ENCODE data around the gene CAP2.

CAP2 gene

GRCh38 chr6:17506531-17506930 lies 113.1 kb downstream of the CAP2 start:
- TF ChIP-seq CTCF (IDR thresholded peaks at IDR 0.05; ENCODE audit: low read depth, low read length, missing control alignments): no peak
- DNase-seq (ENCODE audit: extremely low read depth, low read depth): no peak
- H3K4me3 ChIP-seq (replicated peaks; ENCODE audit: low read depth, low read length): no peak overlapping the region

DNA sequence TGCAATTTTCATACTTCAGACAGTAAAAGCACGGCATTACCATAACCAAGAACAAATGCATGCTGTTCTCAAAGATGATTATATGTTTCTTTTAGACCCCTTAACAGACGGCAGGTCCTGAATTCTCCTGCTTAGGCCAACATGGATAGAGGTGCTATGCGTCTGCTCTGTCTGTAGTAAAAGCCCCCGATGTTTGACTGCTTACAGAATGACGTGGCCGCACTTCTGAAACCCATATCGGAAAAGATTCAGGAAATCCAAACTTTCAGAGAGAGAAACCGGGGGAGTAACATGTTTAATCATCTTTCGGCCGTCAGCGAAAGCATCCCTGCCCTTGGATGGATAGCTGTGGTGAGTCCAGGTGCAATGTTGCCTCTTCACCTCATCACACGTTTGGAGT lies 113.6 kb downstream of the CAP2 start:
- no peak for TF ChIP-seq CTCF (IDR thresholded peaks at IDR 0.05; ENCODE audit: low read depth, low read length, missing control alignments)
- no peak for DNase-seq (ENCODE audit: extremely low read depth, low read depth)
- H3K4me3 ChIP-seq (replicated peaks; ENCODE audit: low read depth, low read length): no peak overlapping the region

DNA sequence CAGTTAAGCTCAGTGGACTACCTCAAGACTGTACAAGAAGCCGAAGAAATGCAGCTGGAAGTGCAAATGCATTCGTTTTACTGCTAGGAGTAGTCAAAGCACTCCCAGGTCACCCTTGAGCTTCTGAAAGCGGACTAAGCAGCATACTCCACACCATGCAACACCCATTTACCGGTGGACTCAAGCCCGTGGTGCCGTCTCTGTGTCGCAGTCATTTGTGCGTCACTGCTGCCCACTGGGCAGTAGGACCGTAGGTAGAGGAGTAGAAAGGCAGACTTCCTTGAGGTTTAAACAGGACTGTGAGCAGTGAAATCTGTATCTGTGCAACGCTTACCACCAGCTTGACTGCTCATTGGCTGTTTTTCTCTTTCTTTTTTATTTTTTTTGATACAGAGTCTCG lies 117.7 kb downstream of the CAP2 start:
- DNase-seq (ENCODE audit: extremely low read depth, low read depth): no peak
- TF ChIP-seq CTCF (IDR thresholded peaks at IDR 0.05; ENCODE audit: low read depth, low read length, missing control alignments): no peak
- no peak overlapping the region for H3K4me3 ChIP-seq (replicated peaks; ENCODE audit: low read depth, low read length)

GRCh38 chr6:17511580-17511979 lies 118.2 kb downstream of the CAP2 start:
- DNase-seq (ENCODE audit: extremely low read depth, low read depth): no peak
- no peak for TF ChIP-seq CTCF (IDR thresholded peaks at IDR 0.05; ENCODE audit: low read depth, low read length, missing control alignments)

GRCh38 chr6:17519120-17519519 lies 125.7 kb downstream of the CAP2 start:
- no peak overlapping the region for H3K4me3 ChIP-seq (replicated peaks; ENCODE audit: low read depth, low read length)
- TF ChIP-seq CTCF (IDR thresholded peaks at IDR 0.05; ENCODE audit: low read depth, low read length, missing control alignments): no peak
- DNase-seq (ENCODE audit: extremely low read depth, low read depth): no peak

More at GRCh38 chr6:17511580-17511979, 118.2 kb downstream of the CAP2 start:
- no peak overlapping the region for H3K4me3 ChIP-seq (replicated peaks; ENCODE audit: low read depth, low read length)

- TF ChIP-seq CTCF (IDR thresholded peaks at IDR 0.05; ENCODE audit: low read depth, low read length, missing control alignments): no peak
- DNase-seq (ENCODE audit: extremely low read depth, low read depth): no peak
Observed at GRCh38 chr6:17525637-17526036, 132.2 kb downstream of the CAP2 start.

DNA sequence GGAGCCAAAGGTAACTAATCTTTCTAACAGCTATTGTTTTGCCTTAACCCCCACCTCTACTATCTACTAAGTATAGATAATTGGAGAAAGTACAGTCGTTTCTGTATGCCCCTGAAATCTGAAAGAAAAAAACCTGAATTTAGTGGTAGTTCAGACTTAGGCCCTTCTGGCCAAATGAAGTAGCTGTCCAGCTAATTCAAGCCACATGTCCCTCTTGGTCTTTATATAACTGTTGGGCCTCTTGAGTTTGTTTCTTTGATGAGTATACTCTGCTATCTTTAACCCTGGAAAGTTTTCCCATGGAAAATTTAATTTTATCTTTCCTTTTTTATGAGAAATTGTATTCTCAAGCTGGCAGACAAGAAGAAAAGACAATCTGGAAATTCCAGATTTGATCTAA lies 133.7 kb downstream of the CAP2 start:
- no peak for TF ChIP-seq CTCF (IDR thresholded peaks at IDR 0.05; ENCODE audit: low read depth, low read length, missing control alignments)
- DNase-seq (ENCODE audit: extremely low read depth, low read depth): no peak
- no peak overlapping the region for H3K4me3 ChIP-seq (replicated peaks; ENCODE audit: low read depth, low read length)

More at GRCh38 chr6:17525637-17526036, 132.2 kb downstream of the CAP2 start:
- no peak overlapping the region for H3K4me3 ChIP-seq (replicated peaks; ENCODE audit: low read depth, low read length)

All from HFF-Myc (cell line).